BJ (cell line): ENCODE measurements around the gene PACSIN2. TPM values are rescaled to one million over a fixed set of nuclear protein-coding genes. Genes with fewer than 3 reads are reported as not detected.
A peak's percentile ranks its signal among the peaks of the same experiment; 100 is the strongest.

ENCODE experiments used
- CTCF ChIA-PET: fragments of 350-600 bp; formaldehyde crosslinking; extraction: SDS; loops from one replicate; lab custom pipeline; 2021; ENCODE audit warnings: antibody characterized with exemption, inconsistent platforms; lab: Yijun Ruan, JAX
- POLR2A ChIA-PET: fragments of 300-600 bp; sonication (Branson Sonifier 250); formaldehyde crosslinking; extraction: SDS; loops from one replicate; lab custom pipeline; 2021; ENCODE audit warnings: antibody characterized with exemption; lab: Charles Lee
- DNase-seq: peaks from one replicate; pipeline ENCODE4 v3.0.0-alpha.2; 2011; ENCODE audit warnings: low read depth
- H3K27me3 ChIP-seq: 2 replicates; pipeline ENCODE4 v1.6.0; 2011; ENCODE audit warnings: low read length; ENCODE audit not compliant: control insufficient read depth, insufficient read depth
- H3K36me3 ChIP-seq: 2 replicates; pipeline ENCODE4 v1.5.1; 2011; ENCODE audit warnings: low read length; ENCODE audit not compliant: control insufficient read depth, insufficient read depth
- H3K4me3 ChIP-seq: 2 replicates; pipeline ENCODE4 v1.5.1; 2011; ENCODE audit warnings: low read depth, mild to moderate bottlenecking, control low read depth, low read length
- polyA plus RNA-seq: library from polyadenylated mRNA; depleted of rRNA; stranded (reverse); fragments of >200 nt; gene quantifications from 2 replicates; pipeline ENCODE4 v1.2.3, GENCODE V29; 2011
- TF ChIP-seq, protein P1 (sequence below): IDR thresholded peaks from 2 replicates; pipeline ENCODE4 v1.5.1; 2011; ENCODE audit warnings: low read depth, mild to moderate bottlenecking, control low read depth, inconsistent platforms, low read length, moderate library complexity; ENCODE audit not compliant: insufficient read depth

Gene PACSIN2
- polyA plus RNA-seq, 1 experiment = 86.3 TPM

GRCh38 chr22:42906605-42907348 lies 108.2 kb downstream of the PACSIN2 start:
- Histone ChIP-seq H3K27me3 (no peaks in the 10 kb centered on the region), H3K4me3 (no peak overlapping the region), H3K36me3 (peaks cover 8% of the 10 kb centered on the region)
- ChIA-PET POLR2A (interaction anchor here (0.6 kb wide), 1 partner anchor 88 kb away, joined by 3 read pairs; no protein-coding TSS in a partner anchor), CTCF (interaction anchor here (1.4 kb wide), 1 partner anchor 39 kb away, joined by 3 read pairs; no protein-coding TSS in a partner anchor)
- no peak for DNase-seq
- TF ChIP-seq, protein P1, sequence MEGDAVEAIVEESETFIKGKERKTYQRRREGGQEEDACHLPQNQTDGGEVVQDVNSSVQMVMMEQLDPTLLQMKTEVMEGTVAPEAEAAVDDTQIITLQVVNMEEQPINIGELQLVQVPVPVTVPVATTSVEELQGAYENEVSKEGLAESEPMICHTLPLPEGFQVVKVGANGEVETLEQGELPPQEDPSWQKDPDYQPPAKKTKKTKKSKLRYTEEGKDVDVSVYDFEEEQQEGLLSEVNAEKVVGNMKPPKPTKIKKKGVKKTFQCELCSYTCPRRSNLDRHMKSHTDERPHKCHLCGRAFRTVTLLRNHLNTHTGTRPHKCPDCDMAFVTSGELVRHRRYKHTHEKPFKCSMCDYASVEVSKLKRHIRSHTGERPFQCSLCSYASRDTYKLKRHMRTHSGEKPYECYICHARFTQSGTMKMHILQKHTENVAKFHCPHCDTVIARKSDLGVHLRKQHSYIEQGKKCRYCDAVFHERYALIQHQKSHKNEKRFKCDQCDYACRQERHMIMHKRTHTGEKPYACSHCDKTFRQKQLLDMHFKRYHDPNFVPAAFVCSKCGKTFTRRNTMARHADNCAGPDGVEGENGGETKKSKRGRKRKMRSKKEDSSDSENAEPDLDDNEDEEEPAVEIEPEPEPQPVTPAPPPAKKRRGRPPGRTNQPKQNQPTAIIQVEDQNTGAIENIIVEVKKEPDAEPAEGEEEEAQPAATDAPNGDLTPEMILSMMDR = no peak

DNA sequence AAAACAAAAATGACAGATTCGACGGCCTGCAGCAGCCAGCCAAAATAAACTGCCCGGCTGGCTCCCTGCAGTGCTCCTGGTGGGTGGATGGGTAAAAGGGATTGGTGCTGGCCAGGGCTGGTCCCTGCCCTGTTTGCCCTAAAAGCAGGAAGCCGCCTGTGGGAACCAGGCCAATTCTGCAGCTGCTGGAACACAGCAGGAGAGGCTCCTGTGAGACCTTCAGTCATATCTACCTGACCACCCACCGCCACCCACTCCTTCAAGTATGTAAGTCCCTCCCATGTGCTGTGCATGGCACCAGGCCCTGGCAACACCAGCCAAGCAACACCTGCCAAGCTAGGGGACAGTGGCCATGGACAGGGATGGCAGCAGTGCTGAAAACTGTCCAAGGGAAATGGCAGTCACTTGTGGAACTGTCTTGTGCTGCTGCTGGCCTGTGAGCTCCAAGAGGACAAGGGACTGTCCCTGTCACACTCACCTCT lies 109.2 kb downstream of the PACSIN2 start:
- Histone ChIP-seq H3K27me3 (no peaks in the 10 kb centered on the region), H3K36me3 (peaks cover 12% of the 10 kb centered on the region), H3K4me3 (no peak overlapping the region)
- ChIA-PET POLR2A (no interaction called here), CTCF (interaction anchor here (0.7 kb wide), 1 partner anchor 11 kb away, joined by 3 read pairs; no protein-coding TSS in a partner anchor)
- TF ChIP-seq, protein P1 = no peak
- no peak for DNase-seq

DNA sequence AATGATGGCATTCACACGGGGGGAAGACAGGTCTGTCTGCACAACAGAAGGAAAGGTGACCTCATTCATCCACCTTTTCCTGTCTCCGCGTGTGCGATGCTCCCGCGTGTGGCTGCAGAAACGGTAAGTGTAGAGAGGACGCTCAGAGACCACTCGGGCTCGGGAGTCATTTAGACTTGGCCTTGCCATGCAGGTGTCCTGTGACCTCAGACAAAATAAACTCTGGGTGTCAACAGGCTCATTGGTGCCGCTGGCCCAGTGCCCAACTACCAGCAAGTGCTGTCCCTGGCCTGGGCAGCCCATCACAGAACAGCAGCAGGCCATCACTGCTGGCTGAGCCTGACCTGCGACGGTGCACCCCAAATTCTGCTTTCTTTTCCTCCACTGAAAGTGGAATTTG lies 109.7 kb downstream of the PACSIN2 start:
- no peak for DNase-seq
- H3K36me3 ChIP-seq = peaks cover 8% of the 10 kb centered on the region
- no peaks in the 10 kb centered on the region for H3K27me3 ChIP-seq
- POLR2A ChIA-PET = no interaction called here
- CTCF ChIA-PET = no interaction called here
- TF ChIP-seq, protein P1 = no peak
- H3K4me3 ChIP-seq = no peak overlapping the region

DNA sequence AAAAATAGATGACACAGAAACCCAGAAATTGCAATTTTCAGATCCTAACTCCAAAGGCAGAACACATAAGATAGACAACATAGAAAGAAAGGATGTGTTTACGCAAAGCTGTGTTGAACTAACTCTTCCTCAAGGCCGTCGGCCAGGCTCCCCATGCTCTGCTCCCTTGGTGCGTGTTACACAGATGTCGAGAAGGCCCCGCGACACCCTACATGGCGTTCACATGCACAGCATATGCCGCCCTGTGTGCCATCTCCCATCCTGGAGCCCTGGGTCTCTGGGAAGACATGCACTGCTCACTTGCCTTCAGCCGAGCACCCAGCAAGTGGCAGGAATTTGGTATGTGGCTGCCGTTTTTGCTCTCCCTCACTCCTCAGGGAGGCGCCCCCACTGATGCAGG lies 110.9 kb downstream of the PACSIN2 start:
- ChIA-PET CTCF (interaction anchor here (1.0 to 1.8 kb wide), 5 partner anchors 11 to 130 kb away, joined by 3 to 6 read pairs (median 5); no protein-coding TSS in a partner anchor), POLR2A (no interaction called here)
- TF ChIP-seq, protein P1 = no peak
- Histone ChIP-seq H3K36me3 (peaks cover 6% of the 10 kb centered on the region), H3K4me3 (no peak overlapping the region), H3K27me3 (no peaks in the 10 kb centered on the region)
- no peak for DNase-seq

DNA sequence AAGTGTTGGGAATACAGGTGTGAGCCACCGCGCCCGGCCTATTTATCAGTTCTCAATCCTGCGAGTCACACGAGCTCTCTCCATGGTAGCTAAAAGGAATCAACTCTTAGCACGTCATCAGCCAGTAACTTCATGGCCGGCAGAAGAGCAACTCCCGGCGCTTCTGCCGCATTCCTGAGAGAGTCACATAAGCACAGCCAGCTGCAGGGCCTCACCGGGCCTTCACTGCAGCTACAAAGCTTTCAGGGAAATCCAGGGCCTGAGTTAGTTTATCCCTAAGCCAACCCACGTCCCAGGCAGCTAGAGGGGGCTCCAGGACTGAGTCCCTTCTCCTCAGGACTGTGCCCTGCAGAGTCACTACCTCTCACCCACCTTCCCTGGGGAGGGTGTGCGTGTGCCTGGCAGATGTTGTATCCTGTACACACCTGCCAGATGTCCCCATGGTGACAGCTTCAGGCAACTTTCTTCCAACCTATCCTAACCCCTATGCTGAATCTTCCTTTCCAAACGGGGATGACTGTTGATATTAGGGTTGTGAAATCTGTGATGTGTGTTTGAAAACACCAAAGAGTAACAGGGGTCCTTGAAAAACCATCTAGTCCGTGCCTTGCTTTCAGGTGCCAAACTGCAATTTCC lies 112.0 kb downstream of the PACSIN2 start:
- CTCF ChIA-PET = interaction anchor here (0.7 to 1.8 kb wide), 8 partner anchors 9 to 131 kb away, joined by 3 to 6 read pairs (median 4); no protein-coding TSS in a partner anchor
- H3K27me3 ChIP-seq = no peaks in the 10 kb centered on the region
- DNase-seq = peak; percentile 39
- no peak overlapping the region for H3K4me3 ChIP-seq
- H3K36me3 ChIP-seq = peaks cover 6% of the 10 kb centered on the region
- POLR2A ChIA-PET = no interaction called here
- TF ChIP-seq, protein P1 = peak; percentile 36
